ENCODE results near the gene OR7G2. TPM values are rescaled to one million over a fixed set of nuclear protein-coding genes. Genes with fewer than 3 reads are reported as not detected.
"Not testable (repeated sequence)": the region's sequence is repeated elsewhere in the genome, so short reads cannot be mapped to it uniquely, and the experiment has no call there.

OR7G2 gene
- total RNA-seq, 2 experiments from 2014 or later: not detected

DNA sequence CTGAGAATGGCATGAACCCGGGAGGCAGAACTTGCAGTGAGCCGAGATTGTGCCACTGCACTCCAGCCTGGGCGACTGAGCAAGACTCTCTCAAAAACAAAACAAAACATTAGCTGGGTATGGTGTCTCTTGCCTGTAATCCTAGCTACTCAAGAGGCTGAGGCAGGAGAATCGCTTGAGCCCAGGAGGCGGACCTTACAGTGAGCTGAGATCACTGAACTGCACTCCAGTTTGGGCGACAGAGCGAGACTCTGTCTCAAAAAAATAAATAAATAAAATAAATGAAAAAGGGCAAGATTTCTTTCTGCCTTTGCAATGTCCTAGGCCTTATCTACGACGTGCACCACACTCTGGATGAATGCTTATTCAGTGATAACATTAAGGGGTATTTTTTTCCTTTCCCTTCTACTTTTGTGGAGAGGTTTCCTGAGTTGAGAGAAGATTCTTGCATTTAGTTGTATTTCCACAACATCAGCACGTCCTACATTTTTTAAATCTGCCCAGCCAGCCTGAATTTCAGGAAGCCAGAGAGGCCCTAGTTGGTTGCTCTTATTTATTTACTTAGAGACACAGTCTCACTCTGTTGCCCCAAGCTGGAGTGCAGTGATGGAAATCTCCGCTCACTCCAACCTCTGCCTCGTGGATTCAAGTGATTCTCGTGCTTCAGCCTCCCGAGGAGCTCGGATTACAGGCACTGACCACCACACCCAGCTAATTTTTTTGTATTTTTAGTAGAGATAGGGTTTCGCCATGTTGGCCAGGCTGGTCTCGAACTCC lies 46.5 kb downstream of the OR7G2 start:
- POLR2A ChIA-PET: no interaction called here
- H3K36me3 Mint-ChIP-seq: no peaks in the 10 kb centered on the region
- H3K4me3 Mint-ChIP-seq: no peak overlapping the region
- no peaks in the 10 kb centered on the region for H3K27me3 Mint-ChIP-seq
- H3K4me1 Mint-ChIP-seq: peaks cover 4% of the 10 kb centered on the region
- H3K27ac Mint-ChIP-seq: no peak overlapping the region
- no peak for ATAC-seq (ENCODE audit: low read depth)
- DNase-seq: no peak
- no peaks in the 10 kb centered on the region for H3K9me3 Mint-ChIP-seq

DNA sequence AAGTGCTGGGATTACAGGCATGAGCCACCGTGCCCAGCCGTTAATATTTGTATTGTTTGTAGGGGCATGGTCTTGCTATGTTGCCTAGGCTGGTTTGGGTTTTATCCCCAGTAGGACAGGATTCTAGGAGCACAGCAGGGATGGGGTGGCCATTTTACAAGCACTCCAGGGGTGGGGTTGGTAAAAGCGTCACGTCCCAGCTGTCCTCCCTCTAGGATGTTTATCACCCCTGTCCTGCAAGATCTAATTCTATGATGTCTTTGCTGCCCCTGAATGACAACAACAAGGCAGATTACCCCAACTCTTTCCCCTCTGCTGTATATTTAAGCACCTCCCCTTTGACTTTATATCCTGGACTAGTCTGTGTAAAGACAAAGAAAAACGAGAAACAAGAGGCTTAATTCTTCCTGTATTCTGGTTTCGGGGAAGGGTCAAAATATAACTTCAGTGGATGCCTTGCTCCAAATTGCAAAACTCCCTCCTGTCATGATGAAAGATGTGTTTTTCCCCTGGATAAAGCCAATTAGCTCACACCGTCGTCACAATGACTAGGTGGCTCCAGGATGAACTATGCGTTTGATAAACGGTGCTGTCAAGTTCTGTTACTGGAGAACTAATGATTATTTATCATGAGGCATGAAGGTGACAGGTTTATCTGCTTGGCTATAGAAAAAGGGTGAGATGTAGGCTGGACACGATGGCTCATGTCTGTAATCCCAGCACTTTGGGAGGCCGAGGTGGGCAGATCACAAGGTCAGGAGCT lies 48.2 kb downstream of the OR7G2 start:
- peaks cover 4% of the 10 kb centered on the region for H3K4me1 Mint-ChIP-seq
- peaks cover 1% of the 10 kb centered on the region for H3K9me3 Mint-ChIP-seq
- no peak overlapping the region for H3K27ac Mint-ChIP-seq
- no peaks in the 10 kb centered on the region for H3K36me3 Mint-ChIP-seq
- no peaks in the 10 kb centered on the region for H3K27me3 Mint-ChIP-seq
- no peak for DNase-seq
- H3K4me3 Mint-ChIP-seq: no peak overlapping the region
- ATAC-seq (ENCODE audit: low read depth): no peak
- POLR2A ChIA-PET: interaction anchor here (0.6 kb wide), 1 partner anchor 8 kb away, joined by 6 read pairs; no protein-coding TSS in a partner anchor

DNA sequence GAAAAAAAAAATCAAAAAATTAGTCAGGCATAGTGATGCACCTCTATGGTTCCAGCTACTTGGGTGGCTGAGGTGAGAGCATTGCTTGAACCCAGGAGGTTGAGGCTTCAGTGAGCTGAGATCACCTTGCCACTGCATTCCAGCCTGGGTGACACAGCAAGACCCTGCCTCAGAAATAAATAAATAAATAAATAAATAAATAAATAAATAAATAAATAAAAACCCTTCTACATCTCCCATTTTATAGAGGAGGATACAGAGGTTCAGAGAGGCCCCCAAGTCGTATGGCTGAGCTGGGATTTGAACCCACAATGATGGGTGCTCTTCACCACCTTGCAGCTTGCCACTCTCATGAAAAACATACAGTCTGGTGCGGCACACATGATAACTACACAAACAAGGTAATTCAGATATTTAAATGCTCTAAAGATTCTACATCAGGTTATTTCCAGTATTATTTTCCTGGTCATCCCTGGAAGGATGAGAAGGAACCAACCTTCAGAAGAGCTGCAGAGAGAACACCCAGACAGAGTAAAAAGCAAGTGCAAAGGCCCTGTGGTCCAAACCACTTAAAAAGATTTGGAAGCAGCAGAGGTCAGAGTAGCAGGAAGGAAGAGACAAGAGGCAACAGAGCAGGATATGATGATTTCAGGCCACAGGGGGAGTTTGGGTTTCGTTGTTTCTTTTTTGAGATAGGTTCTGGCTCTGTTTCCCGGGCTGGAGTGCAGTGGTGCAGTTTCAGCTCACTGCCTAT lies 49.6 kb downstream of the OR7G2 start:
- ATAC-seq (ENCODE audit: low read depth) (no peak), DNase-seq (no peak)
- POLR2A ChIA-PET: no interaction called here
- Mint-ChIP-seq H3K27ac (no peak overlapping the region), H3K27me3 (no peaks in the 10 kb centered on the region), H3K9me3 (peaks cover 1% of the 10 kb centered on the region), H3K4me3 (no peak overlapping the region), H3K36me3 (no peaks in the 10 kb centered on the region), H3K4me1 (peaks cover 4% of the 10 kb centered on the region)

DNA sequence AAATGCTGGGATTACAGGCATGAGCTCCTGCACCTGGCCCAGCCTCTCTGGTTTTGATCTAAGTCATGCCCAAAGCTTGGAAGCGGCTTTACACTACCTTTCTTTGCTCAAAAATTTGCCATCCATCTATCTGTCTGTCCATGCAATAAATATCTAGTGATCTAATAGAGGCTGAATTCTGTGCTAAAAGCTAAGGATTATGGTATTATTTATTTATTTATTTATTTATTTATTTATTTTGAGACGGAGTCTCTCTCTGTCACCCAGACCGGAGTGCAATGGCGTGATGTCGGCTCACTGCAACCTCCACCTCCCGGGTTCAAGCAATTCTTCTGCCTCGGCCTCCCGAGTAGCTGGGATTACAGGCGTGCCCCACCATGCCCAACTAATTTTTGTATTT lies 51.1 kb downstream of the OR7G2 start:
- H3K27ac Mint-ChIP-seq; ATAC-seq (ENCODE audit: low read depth); H3K27me3 Mint-ChIP-seq; DNase-seq; H3K4me3 Mint-ChIP-seq; H3K4me1 Mint-ChIP-seq; POLR2A ChIA-PET; H3K36me3 Mint-ChIP-seq; H3K9me3 Mint-ChIP-seq: not testable (repeated sequence)

DNA sequence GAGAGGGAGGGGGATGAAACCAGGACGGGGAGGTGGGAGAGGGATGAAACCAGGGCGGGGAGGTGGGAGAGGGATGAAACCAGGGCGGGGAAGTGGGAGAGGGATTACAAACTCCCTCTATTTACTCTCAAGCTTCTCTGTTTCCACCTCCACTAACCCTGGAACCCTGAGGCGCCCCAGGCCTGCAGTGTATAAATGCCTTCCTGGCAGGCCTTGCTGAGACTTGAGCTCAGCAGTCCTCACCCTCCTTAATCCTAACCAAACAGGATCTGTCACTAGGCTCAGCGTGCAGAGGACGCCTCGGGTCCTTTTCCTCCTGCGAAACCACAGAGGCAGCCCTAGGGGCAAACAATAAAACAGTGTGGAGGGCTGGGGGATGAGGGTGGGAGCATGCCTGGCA lies 52.5 kb downstream of the OR7G2 start:
- H3K27ac Mint-ChIP-seq: no peak overlapping the region
- no peak for DNase-seq
- H3K9me3 Mint-ChIP-seq: peaks cover 1% of the 10 kb centered on the region
- no peak for ATAC-seq (ENCODE audit: low read depth)
- POLR2A ChIA-PET: no interaction called here
- H3K36me3 Mint-ChIP-seq: no peaks in the 10 kb centered on the region
- H3K4me1 Mint-ChIP-seq: peaks cover 4% of the 10 kb centered on the region
- H3K4me3 Mint-ChIP-seq: no peak overlapping the region
- no peaks in the 10 kb centered on the region for H3K27me3 Mint-ChIP-seq

DNA sequence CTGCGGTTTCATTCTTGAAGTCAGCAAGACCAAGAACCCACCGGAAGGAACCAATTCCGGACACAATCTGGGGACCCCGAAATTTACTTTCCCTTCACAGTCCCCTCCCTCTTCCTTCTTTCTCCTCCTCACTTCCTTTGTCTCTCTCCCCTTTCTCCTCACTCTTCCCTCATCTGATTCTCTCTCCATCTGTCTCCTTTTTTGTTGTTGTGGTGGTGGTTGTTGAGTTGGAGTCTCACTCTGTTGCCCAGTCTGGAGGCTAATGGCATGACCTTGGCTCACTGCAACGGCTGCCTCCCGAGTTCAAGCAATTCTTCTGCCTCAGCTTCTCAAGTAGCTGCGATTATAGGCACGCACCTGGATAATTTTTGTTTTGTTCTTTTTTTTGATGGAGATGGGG lies 53.1 kb downstream of the OR7G2 start:
- Mint-ChIP-seq H3K27ac (no peak overlapping the region), H3K9me3 (peaks cover 1% of the 10 kb centered on the region), H3K4me3 (no peak overlapping the region), H3K4me1 (peaks cover 4% of the 10 kb centered on the region), H3K36me3 (no peaks in the 10 kb centered on the region), H3K27me3 (no peaks in the 10 kb centered on the region)
- ATAC-seq (ENCODE audit: low read depth) (no peak), DNase-seq (no peak)
- POLR2A ChIA-PET: no interaction called here

DNA sequence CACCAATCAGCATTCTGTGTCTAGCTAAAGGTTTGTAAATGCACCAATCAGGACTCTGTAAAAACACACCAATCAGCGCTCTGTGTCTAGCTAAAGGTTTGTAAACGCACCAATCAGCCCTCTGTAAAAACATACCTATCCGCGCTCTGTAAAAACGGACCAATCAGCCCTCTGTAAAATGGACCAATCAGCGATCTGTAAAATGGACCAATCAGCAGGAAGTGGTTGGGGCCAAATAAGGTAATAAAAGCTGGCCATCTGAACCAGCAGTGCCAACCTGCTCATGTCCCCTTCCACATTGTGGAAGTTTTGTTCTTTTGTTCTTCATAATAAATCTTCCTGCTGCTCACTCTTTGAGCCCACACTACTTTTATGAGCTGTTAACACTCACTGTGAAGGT lies 53.6 kb downstream of the OR7G2 start:
- H3K27ac Mint-ChIP-seq; H3K4me3 Mint-ChIP-seq; H3K36me3 Mint-ChIP-seq; H3K9me3 Mint-ChIP-seq; H3K27me3 Mint-ChIP-seq; POLR2A ChIA-PET; DNase-seq; ATAC-seq (ENCODE audit: low read depth); H3K4me1 Mint-ChIP-seq: not testable (repeated sequence)

DNA sequence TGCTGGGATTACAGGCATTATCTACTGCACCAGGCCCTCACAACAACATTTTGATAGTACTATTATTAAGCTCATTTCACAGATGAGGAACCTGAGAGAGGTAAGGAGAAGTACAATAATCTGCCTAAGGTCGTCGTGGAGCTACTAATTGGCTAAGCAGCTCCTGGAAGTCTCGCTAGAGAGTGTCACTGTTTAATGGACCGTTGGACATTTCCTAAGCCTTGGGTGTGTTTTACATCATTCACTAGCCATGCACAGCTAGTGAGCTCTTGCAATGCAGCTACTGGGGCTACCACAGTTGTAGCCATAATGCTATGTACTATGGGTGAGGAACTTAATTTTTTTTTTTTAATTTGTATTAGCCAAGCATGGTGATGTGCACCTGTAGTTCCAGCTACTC lies 54.4 kb downstream of the OR7G2 start:
- Mint-ChIP-seq H3K4me3 (no peak overlapping the region), H3K27me3 (no peaks in the 10 kb centered on the region), H3K36me3 (no peaks in the 10 kb centered on the region), H3K27ac (no peak overlapping the region), H3K9me3 (peaks cover 1% of the 10 kb centered on the region), H3K4me1 (peaks cover 3% of the 10 kb centered on the region)
- POLR2A ChIA-PET: no interaction called here
- ATAC-seq (ENCODE audit: low read depth): no peak
- DNase-seq: no peak

Other genes with a start within 250 kb of the OR7G2 start
- gene MUC16, start 97.1 kb downstream of the OR7G2 start, total RNA-seq: under 1 TPM; 0.03 to 0.09 TPM
- gene OR1M1, start 20.4 kb downstream of the OR7G2 start, total RNA-seq: not detected
- not detected for gene OR7G1, start 8.3 kb upstream of the OR7G2 start, total RNA-seq
- gene OR7G3, start 19.5 kb upstream of the OR7G2 start, total RNA-seq: not detected
- 10 to 100 TPM; 49.7 to 50.0 TPM for gene ZNF317, start 32.9 kb upstream of the OR7G2 start, total RNA-seq
- gene OR7D2, start 71.5 kb upstream of the OR7G2 start, total RNA-seq: not detected
- gene OR7D4, start 112.1 kb upstream of the OR7G2 start, total RNA-seq: not detected
- not detected for gene OR7E24, start 143.5 kb upstream of the OR7G2 start, total RNA-seq
- 10 to 100 TPM; 13.1 to 14.2 TPM for gene ZNF699, start 202.4 kb upstream of the OR7G2 start, total RNA-seq
- 10 to 100 TPM; 29.1 to 29.6 TPM for gene ZNF559, start 216.7 kb upstream of the OR7G2 start, total RNA-seq